ENCODE data around the gene MYT1. TPM values are rescaled to one million over a fixed set of nuclear protein-coding genes. Genes with fewer than 3 reads are reported as not detected.

Gene MYT1
- total and polyA plus RNA-seq, 9 donors = 0.04 to 0.30 (median 0.09) TPM

GRCh38 chr20:64269604-64270411 is 105.6 kb downstream of the MYT1 start:
- H3K36me3 ChIP-seq (ENCODE audit: control insufficient read depth, insufficient read depth, low read length) = peaks cover 41% of the 10 kb centered on the region
- no peaks in the 10 kb centered on the region for H3K27me3 ChIP-seq (ENCODE audit: control insufficient read depth, insufficient read depth, low read length)
- no peak for DNase-seq
- H3K27ac ChIP-seq (ENCODE audit: low read length) = no peak overlapping the region
- H3K4me3 ChIP-seq (ENCODE audit: low read length) = no peak overlapping the region
- H3K9me3 ChIP-seq (replicated peaks; ENCODE audit: control insufficient read depth, low read depth, low read length) = no peaks in the 10 kb centered on the region
- no peaks in the 10 kb centered on the region for H3K4me1 ChIP-seq (ENCODE audit: control insufficient read depth, insufficient read depth, low read length)
- WGBS (ENCODE audit: insufficient coverage) = 97% methylated on average over 52 of the region's 53 CpGs

- Histone ChIP-seq H3K27ac (ENCODE audit: low read length) (no peak overlapping the region), H3K4me3 (ENCODE audit: low read length) (no peak overlapping the region), H3K9me3 (replicated peaks; ENCODE audit: control insufficient read depth, low read depth, low read length) (no peaks in the 10 kb centered on the region), H3K27me3 (ENCODE audit: control insufficient read depth, insufficient read depth, low read length) (no peaks in the 10 kb centered on the region), H3K4me1 (ENCODE audit: control insufficient read depth, insufficient read depth, low read length) (no peaks in the 10 kb centered on the region), H3K36me3 (ENCODE audit: control insufficient read depth, insufficient read depth, low read length) (peaks cover 38% of the 10 kb centered on the region)
- WGBS (ENCODE audit: insufficient coverage) = 82% methylated on average over 11 of the region's 11 CpGs
- no peak for DNase-seq
These were observed 107.4 kb downstream of the MYT1 start for GRCh38 chr20:64271636-64272035.

GRCh38 chr20:64273109-64273508 is 108.9 kb downstream of the MYT1 start:
- no peak overlapping the region for H3K4me3 ChIP-seq (ENCODE audit: low read length)

GRCh38 chr20:64276817-64277216 is 112.6 kb downstream of the MYT1 start:
- Histone ChIP-seq H3K36me3 (ENCODE audit: control insufficient read depth, insufficient read depth, low read length) (peaks cover 16% of the 10 kb centered on the region), H3K27ac (ENCODE audit: low read length) (no peak overlapping the region), H3K4me3 (ENCODE audit: low read length) (no peak overlapping the region), H3K9me3 (replicated peaks; ENCODE audit: control insufficient read depth, low read depth, low read length) (no peaks in the 10 kb centered on the region), H3K4me1 (ENCODE audit: control insufficient read depth, insufficient read depth, low read length) (no peaks in the 10 kb centered on the region), H3K27me3 (ENCODE audit: control insufficient read depth, insufficient read depth, low read length) (no peaks in the 10 kb centered on the region)
- DNase-seq = no peak
- 89% methylated on average over 5 of the region's 7 CpGs for WGBS (ENCODE audit: insufficient coverage)

More at GRCh38 chr20:64273109-64273508, 108.9 kb downstream of the MYT1 start:
- Histone ChIP-seq H3K36me3 (ENCODE audit: control insufficient read depth, insufficient read depth, low read length) (peaks cover 34% of the 10 kb centered on the region), H3K9me3 (replicated peaks; ENCODE audit: control insufficient read depth, low read depth, low read length) (no peaks in the 10 kb centered on the region), H3K27ac (ENCODE audit: low read length) (no peak overlapping the region), H3K27me3 (ENCODE audit: control insufficient read depth, insufficient read depth, low read length) (no peaks in the 10 kb centered on the region), H3K4me1 (ENCODE audit: control insufficient read depth, insufficient read depth, low read length) (no peaks in the 10 kb centered on the region)
- 92% methylated on average over 9 of the region's 19 CpGs for WGBS (ENCODE audit: insufficient coverage)
- DNase-seq = no peak

GRCh38 chr20:64277571-64278316 is 113.5 kb downstream of the MYT1 start:
- no peak overlapping the region for H3K27ac ChIP-seq (ENCODE audit: low read length)
- DNase-seq = no peak
- H3K36me3 ChIP-seq (ENCODE audit: control insufficient read depth, insufficient read depth, low read length) = peaks cover 14% of the 10 kb centered on the region
- no peaks in the 10 kb centered on the region for H3K9me3 ChIP-seq (replicated peaks; ENCODE audit: control insufficient read depth, low read depth, low read length)
- 91% methylated on average over 8 of the region's 10 CpGs for WGBS (ENCODE audit: insufficient coverage)
- H3K4me1 ChIP-seq (ENCODE audit: control insufficient read depth, insufficient read depth, low read length) = no peaks in the 10 kb centered on the region
- H3K27me3 ChIP-seq (ENCODE audit: control insufficient read depth, insufficient read depth, low read length) = no peaks in the 10 kb centered on the region
- no peak overlapping the region for H3K4me3 ChIP-seq (ENCODE audit: low read length)

- Histone ChIP-seq H3K27me3 (ENCODE audit: control insufficient read depth, insufficient read depth, low read length) (no peaks in the 10 kb centered on the region), H3K27ac (ENCODE audit: low read length) (no peak overlapping the region), H3K4me1 (ENCODE audit: control insufficient read depth, insufficient read depth, low read length) (no peaks in the 10 kb centered on the region), H3K9me3 (replicated peaks; ENCODE audit: control insufficient read depth, low read depth, low read length) (no peaks in the 10 kb centered on the region), H3K4me3 (ENCODE audit: low read length) (no peak overlapping the region), H3K36me3 (ENCODE audit: control insufficient read depth, insufficient read depth, low read length) (peaks cover 11% of the 10 kb centered on the region)
- whole genome bisulfite sequencing (ENCODE audit: insufficient coverage) = 80% methylated on average over 1 of the region's 4 CpGs
- no peak for DNase-seq
These were observed 114.0 kb downstream of the MYT1 start for GRCh38 chr20:64278317-64278681.

GRCh38 chr20:64279826-64280459 is 115.7 kb downstream of the MYT1 start:
- Histone ChIP-seq H3K36me3 (ENCODE audit: control insufficient read depth, insufficient read depth, low read length) (peaks cover 4% of the 10 kb centered on the region), H3K4me1 (ENCODE audit: control insufficient read depth, insufficient read depth, low read length) (no peaks in the 10 kb centered on the region), H3K4me3 (ENCODE audit: low read length) (no peak overlapping the region), H3K27ac (ENCODE audit: low read length) (no peak overlapping the region), H3K9me3 (replicated peaks; ENCODE audit: control insufficient read depth, low read depth, low read length) (no peaks in the 10 kb centered on the region), H3K27me3 (ENCODE audit: control insufficient read depth, insufficient read depth, low read length) (no peaks in the 10 kb centered on the region)
- DNase-seq = no peak
- 73% methylated on average over 3 of the region's 7 CpGs for WGBS (ENCODE audit: insufficient coverage)

- 86% methylated on average over 3 of the region's 3 CpGs for WGBS (ENCODE audit: insufficient coverage)
- DNase-seq = no peak
These were observed 116.2 kb downstream of the MYT1 start for GRCh38 chr20:64280460-64280843.

GRCh38 chr20:64283646-64284045 is 119.4 kb downstream of the MYT1 start:
- H3K4me1 ChIP-seq (ENCODE audit: control insufficient read depth, insufficient read depth, low read length) = no peaks in the 10 kb centered on the region
- H3K9me3 ChIP-seq (replicated peaks; ENCODE audit: control insufficient read depth, low read depth, low read length) = no peaks in the 10 kb centered on the region
- H3K36me3 ChIP-seq (ENCODE audit: control insufficient read depth, insufficient read depth, low read length) = no peaks in the 10 kb centered on the region
- DNase-seq = no peak
- H3K27me3 ChIP-seq (ENCODE audit: control insufficient read depth, insufficient read depth, low read length) = no peaks in the 10 kb centered on the region
- H3K4me3 ChIP-seq (ENCODE audit: low read length) = no peak overlapping the region
- no CpG with 5 or more reads among the region's 4 CpGs for WGBS (ENCODE audit: insufficient coverage)
- no peak overlapping the region for H3K27ac ChIP-seq (ENCODE audit: low read length)

More at GRCh38 chr20:64280460-64280843, 116.2 kb downstream of the MYT1 start:
- Histone ChIP-seq H3K4me1 (ENCODE audit: control insufficient read depth, insufficient read depth, low read length) (no peaks in the 10 kb centered on the region), H3K4me3 (ENCODE audit: low read length) (no peak overlapping the region), H3K9me3 (replicated peaks; ENCODE audit: control insufficient read depth, low read depth, low read length) (no peaks in the 10 kb centered on the region), H3K36me3 (ENCODE audit: control insufficient read depth, insufficient read depth, low read length) (peaks cover 4% of the 10 kb centered on the region), H3K27me3 (ENCODE audit: control insufficient read depth, insufficient read depth, low read length) (no peaks in the 10 kb centered on the region), H3K27ac (ENCODE audit: low read length) (no peak overlapping the region)

Data from muscle of leg (tissue), 11 donors.